ENCODE measurements around the gene ATP1A2.

DNA sequence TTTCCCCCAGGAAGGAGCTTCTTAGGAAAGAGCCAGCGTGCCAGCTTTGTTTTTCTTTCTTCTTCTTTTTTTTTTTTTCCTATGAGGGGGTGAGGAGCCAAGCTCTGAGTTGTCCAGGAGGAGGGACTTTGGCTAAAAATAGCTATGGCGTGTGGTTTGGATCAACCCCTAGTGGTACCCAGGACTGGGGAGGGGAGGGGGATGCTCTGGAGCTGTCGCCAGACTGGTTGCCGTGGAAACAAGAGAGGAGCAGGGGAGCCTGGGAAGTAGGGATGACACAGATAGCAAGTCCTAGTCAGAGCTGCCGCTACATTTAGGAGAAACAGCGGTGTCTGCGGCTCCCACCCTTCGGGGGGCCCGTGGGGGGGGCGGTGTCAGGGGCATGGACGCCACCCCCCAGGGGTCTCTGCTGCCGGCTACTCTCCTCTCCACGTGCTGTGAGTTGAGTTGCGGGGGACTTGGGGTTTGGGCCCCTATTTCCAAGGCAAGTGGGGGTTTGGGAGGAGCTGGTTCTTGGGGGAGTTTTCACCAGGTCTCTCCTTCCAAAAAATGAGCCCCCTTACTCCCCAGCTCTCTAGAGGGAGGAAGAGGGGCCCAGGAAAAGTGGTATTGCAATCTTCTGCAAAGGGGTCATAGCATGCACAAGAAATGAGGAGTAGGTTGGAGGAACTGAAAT, 34.2 kb upstream of the ATP1A2 start, which contains the start of gene KCNJ9:
- TF ChIP-seq POLR2A (IDR thresholded peaks at IDR 0.05): no peak
- TF ChIP-seq, protein P1, sequence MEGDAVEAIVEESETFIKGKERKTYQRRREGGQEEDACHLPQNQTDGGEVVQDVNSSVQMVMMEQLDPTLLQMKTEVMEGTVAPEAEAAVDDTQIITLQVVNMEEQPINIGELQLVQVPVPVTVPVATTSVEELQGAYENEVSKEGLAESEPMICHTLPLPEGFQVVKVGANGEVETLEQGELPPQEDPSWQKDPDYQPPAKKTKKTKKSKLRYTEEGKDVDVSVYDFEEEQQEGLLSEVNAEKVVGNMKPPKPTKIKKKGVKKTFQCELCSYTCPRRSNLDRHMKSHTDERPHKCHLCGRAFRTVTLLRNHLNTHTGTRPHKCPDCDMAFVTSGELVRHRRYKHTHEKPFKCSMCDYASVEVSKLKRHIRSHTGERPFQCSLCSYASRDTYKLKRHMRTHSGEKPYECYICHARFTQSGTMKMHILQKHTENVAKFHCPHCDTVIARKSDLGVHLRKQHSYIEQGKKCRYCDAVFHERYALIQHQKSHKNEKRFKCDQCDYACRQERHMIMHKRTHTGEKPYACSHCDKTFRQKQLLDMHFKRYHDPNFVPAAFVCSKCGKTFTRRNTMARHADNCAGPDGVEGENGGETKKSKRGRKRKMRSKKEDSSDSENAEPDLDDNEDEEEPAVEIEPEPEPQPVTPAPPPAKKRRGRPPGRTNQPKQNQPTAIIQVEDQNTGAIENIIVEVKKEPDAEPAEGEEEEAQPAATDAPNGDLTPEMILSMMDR (IDR thresholded peaks at IDR 0.05): no peak

All from vagina (tissue), 2 donors.